Keratinocyte (primary cell): ENCODE measurements around the gene CST6.

Source experiments
- CTCF ChIP-seq, 3 experiments: IDR thresholded peaks in 1 of 3; conservative IDR thresholded peaks in 1 of 3; optimal IDR thresholded peaks in 1 of 3; 2 replicates in 2 of 3; 3 replicates in 1 of 3; pipeline versions ENCODE3 to v1.5.1; 2011; ENCODE audit warnings: low read length in 3 of 3, mild to moderate bottlenecking in 3 of 3, moderate library complexity in 2 of 3, control low read depth in 1 of 3, inconsistent platforms in 1 of 3; ENCODE audit not compliant: insufficient read depth in 2 of 3; ENCODE audit errors: extremely low read depth in 1 of 3
- EZH2 ChIP-seq: IDR thresholded peaks from one replicate; pipeline ENCODE4 v1.6.1; 2012; ENCODE audit warnings: inconsistent platforms, mild to moderate bottlenecking, low read length, moderate library complexity

- TF ChIP-seq CTCF (optimal IDR thresholded peaks at IDR 0.05 in 1 of 3, IDR thresholded peaks at IDR 0.05 in 1 of 3, conservative IDR thresholded peaks at IDR 0.05 in 1 of 3; ENCODE audit: extremely low read depth in 1 of 3, insufficient read depth in 2 of 3, low read length in 3 of 3) (no peak), EZH2 (no peak)
Observed at GRCh38 chr11:65964906-65965305, 46.9 kb upstream of the CST6 start.
